DOHH2 (cell line): ENCODE measurements around the gene GAK.

ENCODE experiments used
- EZH2phosphoT487 ChIP-seq: fragments of 200-600 bp; sonication (generic); IDR thresholded peaks from 2 replicates; pipeline ENCODE4 v1.6.1; 2017; ENCODE audit warnings: borderline replicate concordance, mild to moderate bottlenecking, antibody characterized with exemption, low read length, moderate library complexity, mixed read lengths
- TF ChIP-seq, protein P1 (sequence below): fragments of 200-600 bp; sonication (generic); IDR thresholded peaks from one replicate; pipeline ENCODE4 v1.5.1; 2014; ENCODE audit warnings: antibody characterized with exemption, mild to moderate bottlenecking, low read depth, low read length; ENCODE audit not compliant: poor library complexity, severe bottlenecking

DNA sequence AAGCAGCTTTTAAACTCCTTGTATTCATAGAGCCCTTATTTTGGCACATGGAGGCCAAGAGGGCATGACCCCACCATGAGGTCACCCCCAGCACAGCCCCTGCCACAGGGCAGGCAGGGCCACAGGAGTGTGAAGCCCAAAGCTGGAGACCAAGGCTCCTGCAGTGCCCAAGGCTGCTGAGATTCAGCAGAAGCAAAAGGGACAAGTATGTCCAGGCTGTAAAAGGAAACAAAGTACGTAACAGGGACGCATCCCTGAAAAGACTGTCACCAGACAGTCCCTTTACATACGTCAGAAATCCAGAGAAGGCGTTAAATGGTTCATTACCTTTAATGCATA, 18.9 kb downstream of the GAK start:
- TF ChIP-seq, protein P1, sequence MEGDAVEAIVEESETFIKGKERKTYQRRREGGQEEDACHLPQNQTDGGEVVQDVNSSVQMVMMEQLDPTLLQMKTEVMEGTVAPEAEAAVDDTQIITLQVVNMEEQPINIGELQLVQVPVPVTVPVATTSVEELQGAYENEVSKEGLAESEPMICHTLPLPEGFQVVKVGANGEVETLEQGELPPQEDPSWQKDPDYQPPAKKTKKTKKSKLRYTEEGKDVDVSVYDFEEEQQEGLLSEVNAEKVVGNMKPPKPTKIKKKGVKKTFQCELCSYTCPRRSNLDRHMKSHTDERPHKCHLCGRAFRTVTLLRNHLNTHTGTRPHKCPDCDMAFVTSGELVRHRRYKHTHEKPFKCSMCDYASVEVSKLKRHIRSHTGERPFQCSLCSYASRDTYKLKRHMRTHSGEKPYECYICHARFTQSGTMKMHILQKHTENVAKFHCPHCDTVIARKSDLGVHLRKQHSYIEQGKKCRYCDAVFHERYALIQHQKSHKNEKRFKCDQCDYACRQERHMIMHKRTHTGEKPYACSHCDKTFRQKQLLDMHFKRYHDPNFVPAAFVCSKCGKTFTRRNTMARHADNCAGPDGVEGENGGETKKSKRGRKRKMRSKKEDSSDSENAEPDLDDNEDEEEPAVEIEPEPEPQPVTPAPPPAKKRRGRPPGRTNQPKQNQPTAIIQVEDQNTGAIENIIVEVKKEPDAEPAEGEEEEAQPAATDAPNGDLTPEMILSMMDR: no peak
- no peak for TF ChIP-seq EZH2phosphoT487
